ENCODE data around the gene INSYN2A.

INSYN2A gene

GRCh38 chr10:127195571-127196281 is 665 bp downstream of the INSYN2A start:
- Histone ChIP-seq H3K4me3 (ENCODE audit: low read depth, low read length) (peak overlapping the region; percentile 65), H3K27me3 (ENCODE audit: control insufficient read depth, insufficient read depth, low read length) (peaks cover 45% of the 10 kb centered on the region)

DNA sequence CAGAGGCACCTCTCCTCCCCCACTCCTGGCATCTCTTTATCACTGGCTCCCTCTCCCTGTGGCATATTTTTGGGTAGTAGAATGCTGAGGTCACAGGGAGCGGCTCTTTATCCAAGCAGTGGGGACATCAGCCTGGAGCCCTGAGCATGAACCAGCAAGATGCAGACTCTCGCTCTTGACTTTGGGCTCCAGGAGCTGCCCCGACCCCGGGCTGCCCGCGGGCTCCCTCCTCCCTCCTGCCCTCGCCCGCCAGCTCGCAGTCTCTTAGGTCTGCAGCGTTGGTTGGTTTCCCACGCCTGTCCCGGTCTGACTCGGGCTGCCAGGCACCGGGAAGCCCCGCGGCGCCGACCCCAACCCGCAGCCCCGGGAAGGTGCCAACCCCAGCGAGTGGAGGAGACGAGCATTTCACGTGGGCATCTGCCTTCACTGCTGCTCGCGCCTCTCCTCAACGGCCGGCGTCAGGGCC is 1.3 kb downstream of the INSYN2A start:
- Histone ChIP-seq H3K9ac (ENCODE audit: low read depth, low read length) (no peak overlapping the region), H3K4me1 (ENCODE audit: control insufficient read depth, insufficient read depth, low read length) (peaks cover 6% of the 10 kb centered on the region; the same call in 1 of the 2 replicates), H3K27ac (ENCODE audit: low read depth, low read length) (no peak overlapping the region), H3K9me3 (ENCODE audit: control insufficient read depth, insufficient read depth, low read length) (no peaks in the 10 kb centered on the region), H3K27me3 (ENCODE audit: control insufficient read depth, insufficient read depth, low read length) (peaks cover 45% of the 10 kb centered on the region), H3K36me3 (ENCODE audit: control insufficient read depth, insufficient read depth, low read length) (no peaks in the 10 kb centered on the region), H3K4me3 (ENCODE audit: low read depth, low read length) (peak overlapping the region; percentile 65)

More at GRCh38 chr10:127195571-127196281, 665 bp downstream of the INSYN2A start:
- Histone ChIP-seq H3K27ac (ENCODE audit: low read depth, low read length) (no peak overlapping the region), H3K36me3 (ENCODE audit: control insufficient read depth, insufficient read depth, low read length) (no peaks in the 10 kb centered on the region), H3K4me1 (ENCODE audit: control insufficient read depth, insufficient read depth, low read length) (peaks cover 6% of the 10 kb centered on the region; the same call in 1 of the 2 replicates), H3K9me3 (ENCODE audit: control insufficient read depth, insufficient read depth, low read length) (no peaks in the 10 kb centered on the region), H3K9ac (ENCODE audit: low read depth, low read length) (peak overlapping the region; percentile 32; the same call in 1 of the 2 replicates)

DNA sequence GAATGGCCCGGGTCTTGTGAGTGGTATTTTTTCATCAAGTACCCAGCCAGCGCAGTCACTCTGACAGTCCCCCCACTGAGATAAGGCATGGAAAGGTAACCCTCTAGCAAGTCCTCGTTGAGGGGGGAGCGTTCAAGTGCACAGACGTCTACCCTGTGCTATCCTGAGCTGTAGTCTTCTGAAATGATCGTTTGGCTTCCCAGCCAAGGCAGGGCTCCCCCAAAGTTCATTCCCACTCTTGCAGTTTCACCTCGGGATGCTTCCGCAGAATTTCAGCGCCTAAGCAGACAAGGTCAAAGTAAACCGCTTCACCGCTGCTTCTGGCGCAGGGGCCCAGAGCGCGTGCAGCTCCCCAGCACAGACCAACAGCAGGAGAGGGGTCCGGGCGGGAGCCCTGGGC is 1.8 kb downstream of the INSYN2A start:
- Histone ChIP-seq H3K27me3 (ENCODE audit: control insufficient read depth, insufficient read depth, low read length) (peaks cover 45% of the 10 kb centered on the region), H3K36me3 (ENCODE audit: control insufficient read depth, insufficient read depth, low read length) (no peaks in the 10 kb centered on the region), H3K27ac (ENCODE audit: low read depth, low read length) (no peak overlapping the region), H3K4me1 (ENCODE audit: control insufficient read depth, insufficient read depth, low read length) (peaks cover 6% of the 10 kb centered on the region; the same call in 1 of the 2 replicates), H3K9me3 (ENCODE audit: control insufficient read depth, insufficient read depth, low read length) (no peaks in the 10 kb centered on the region), H3K4me3 (ENCODE audit: low read depth, low read length) (peak overlapping the region; percentile 65), H3K9ac (ENCODE audit: low read depth, low read length) (no peak overlapping the region)

- Histone ChIP-seq H3K36me3 (ENCODE audit: control insufficient read depth, insufficient read depth, low read length) (no peaks in the 10 kb centered on the region), H3K4me3 (ENCODE audit: low read depth, low read length) (no peak overlapping the region), H3K4me1 (ENCODE audit: control insufficient read depth, insufficient read depth, low read length) (peaks cover 6% of the 10 kb centered on the region; the same call in 1 of the 2 replicates), H3K27me3 (ENCODE audit: control insufficient read depth, insufficient read depth, low read length) (peaks cover 45% of the 10 kb centered on the region), H3K9me3 (ENCODE audit: control insufficient read depth, insufficient read depth, low read length) (no peaks in the 10 kb centered on the region), H3K27ac (ENCODE audit: low read depth, low read length) (no peak overlapping the region), H3K9ac (ENCODE audit: low read depth, low read length) (no peak overlapping the region)
Measured at GRCh38 chr10:127194111-127194510, 2.3 kb downstream of the INSYN2A start.

- Histone ChIP-seq H3K4me1 (ENCODE audit: control insufficient read depth, insufficient read depth, low read length) (peaks cover 6% of the 10 kb centered on the region; the same call in 1 of the 2 replicates), H3K27me3 (ENCODE audit: control insufficient read depth, insufficient read depth, low read length) (peaks cover 45% of the 10 kb centered on the region), H3K9ac (ENCODE audit: low read depth, low read length) (no peak overlapping the region), H3K4me3 (ENCODE audit: low read depth, low read length) (no peak overlapping the region), H3K27ac (ENCODE audit: low read depth, low read length) (no peak overlapping the region), H3K9me3 (ENCODE audit: control insufficient read depth, insufficient read depth, low read length) (no peaks in the 10 kb centered on the region), H3K36me3 (ENCODE audit: control insufficient read depth, insufficient read depth, low read length) (no peaks in the 10 kb centered on the region)
Measured at GRCh38 chr10:127193125-127193524, 3.3 kb downstream of the INSYN2A start.

DNA sequence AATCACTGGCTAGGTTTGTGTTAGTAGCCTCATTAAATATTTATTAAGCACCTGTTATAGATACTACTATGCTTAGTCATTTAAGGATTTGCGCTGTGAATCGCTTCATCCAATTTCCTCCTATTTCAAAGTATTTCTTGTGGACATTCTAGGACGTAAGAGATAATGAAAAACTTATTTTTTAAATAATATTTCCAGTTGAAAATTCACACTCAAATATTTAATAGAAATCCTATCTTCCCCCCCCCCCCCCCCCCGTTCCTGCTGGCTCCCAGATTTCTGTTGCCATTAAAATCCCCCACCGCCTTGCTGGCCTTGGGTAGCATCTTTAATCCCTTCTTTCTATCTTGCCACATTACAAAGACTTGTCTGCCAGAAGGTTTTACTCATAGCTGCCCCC is 6.0 kb downstream of the INSYN2A start:
- Histone ChIP-seq H3K4me3 (ENCODE audit: low read depth, low read length) (no peak overlapping the region), H3K9me3 (ENCODE audit: control insufficient read depth, insufficient read depth, low read length) (no peaks in the 10 kb centered on the region), H3K36me3 (ENCODE audit: control insufficient read depth, insufficient read depth, low read length) (no peaks in the 10 kb centered on the region), H3K27ac (ENCODE audit: low read depth, low read length) (no peak overlapping the region), H3K9ac (ENCODE audit: low read depth, low read length) (no peak overlapping the region), H3K27me3 (ENCODE audit: control insufficient read depth, insufficient read depth, low read length) (peaks cover 29% of the 10 kb centered on the region), H3K4me1 (ENCODE audit: control insufficient read depth, insufficient read depth, low read length) (peaks cover 6% of the 10 kb centered on the region; the same call in 1 of the 2 replicates)

GRCh38 chr10:127189226-127189625 is 7.2 kb downstream of the INSYN2A start:
- Histone ChIP-seq H3K9me3 (ENCODE audit: control insufficient read depth, insufficient read depth, low read length) (no peaks in the 10 kb centered on the region), H3K27me3 (ENCODE audit: control insufficient read depth, insufficient read depth, low read length) (peaks cover 17% of the 10 kb centered on the region), H3K9ac (ENCODE audit: low read depth, low read length) (no peak overlapping the region), H3K4me1 (ENCODE audit: control insufficient read depth, insufficient read depth, low read length) (0 out of 2 replicates have a peak, but pooled peaks cover under 1% of the 10 kb centered on the region), H3K36me3 (ENCODE audit: control insufficient read depth, insufficient read depth, low read length) (no peaks in the 10 kb centered on the region), H3K27ac (ENCODE audit: low read depth, low read length) (no peak overlapping the region), H3K4me3 (ENCODE audit: low read depth, low read length) (no peak overlapping the region)

DNA sequence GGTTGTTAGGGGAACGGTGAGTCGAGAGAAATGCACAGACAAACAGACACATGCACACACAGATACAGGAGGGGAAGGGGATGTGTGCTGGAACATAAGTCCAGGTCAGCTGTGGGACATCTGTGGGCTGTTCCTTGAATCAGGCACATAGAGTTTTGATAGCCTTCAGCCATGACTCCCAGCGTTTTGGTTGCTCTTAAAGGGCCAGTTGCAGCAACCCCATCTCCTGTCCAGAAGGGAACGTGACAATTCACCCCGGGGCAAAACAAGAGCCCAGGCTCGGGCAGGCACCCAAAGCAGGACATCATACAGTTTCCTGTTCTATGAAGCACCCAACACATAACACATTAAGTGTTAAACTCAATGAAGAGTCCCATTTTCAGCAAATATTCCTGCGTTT is 9.6 kb downstream of the INSYN2A start:
- H3K9me3 ChIP-seq (ENCODE audit: control insufficient read depth, insufficient read depth, low read length): no peaks in the 10 kb centered on the region
- no peak overlapping the region for H3K4me3 ChIP-seq (ENCODE audit: low read depth, low read length)
- H3K36me3 ChIP-seq (ENCODE audit: control insufficient read depth, insufficient read depth, low read length): no peaks in the 10 kb centered on the region
- no peak overlapping the region for H3K27ac ChIP-seq (ENCODE audit: low read depth, low read length)
- H3K4me1 ChIP-seq (ENCODE audit: control insufficient read depth, insufficient read depth, low read length): no peaks in the 10 kb centered on the region
- H3K9ac ChIP-seq (ENCODE audit: low read depth, low read length): no peak overlapping the region
- H3K27me3 ChIP-seq (ENCODE audit: control insufficient read depth, insufficient read depth, low read length): no peaks in the 10 kb centered on the region

DNA sequence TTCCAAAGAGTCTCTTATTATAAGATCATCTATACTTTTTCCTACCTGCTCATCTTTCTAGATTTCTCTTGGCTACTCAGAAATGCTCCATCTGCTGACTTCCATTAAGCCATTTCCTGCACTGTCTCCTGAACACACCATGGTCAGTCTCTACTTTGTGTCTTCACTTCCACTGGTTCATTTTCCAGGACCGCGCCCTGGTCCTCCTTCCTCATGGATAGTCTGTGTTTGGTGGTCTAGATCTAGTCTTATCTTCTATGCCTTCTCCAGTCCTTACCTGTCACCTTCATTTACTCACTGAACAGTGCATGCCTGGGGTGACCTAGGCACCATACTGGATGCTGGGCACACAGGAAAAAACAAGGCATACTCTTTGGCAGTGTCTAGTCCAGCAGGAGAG is 11.8 kb downstream of the INSYN2A start:
- H3K9ac ChIP-seq (ENCODE audit: low read depth, low read length): no peak overlapping the region
- H3K9me3 ChIP-seq (ENCODE audit: control insufficient read depth, insufficient read depth, low read length): no peaks in the 10 kb centered on the region
- H3K27me3 ChIP-seq (ENCODE audit: control insufficient read depth, insufficient read depth, low read length): no peaks in the 10 kb centered on the region
- H3K36me3 ChIP-seq (ENCODE audit: control insufficient read depth, insufficient read depth, low read length): no peaks in the 10 kb centered on the region
- H3K4me1 ChIP-seq (ENCODE audit: control insufficient read depth, insufficient read depth, low read length): no peaks in the 10 kb centered on the region
- no peak overlapping the region for H3K4me3 ChIP-seq (ENCODE audit: low read depth, low read length)
- no peak overlapping the region for H3K27ac ChIP-seq (ENCODE audit: low read depth, low read length)

- no peak overlapping the region for H3K27ac ChIP-seq (ENCODE audit: low read depth, low read length)
- H3K9ac ChIP-seq (ENCODE audit: low read depth, low read length): no peak overlapping the region
Measured at GRCh38 chr10:127182161-127182560, 14.2 kb downstream of the INSYN2A start.

GRCh38 chr10:127179612-127180250 is 16.7 kb downstream of the INSYN2A start:
- Histone ChIP-seq H3K9ac (ENCODE audit: low read depth, low read length) (no peak overlapping the region), H3K36me3 (ENCODE audit: control insufficient read depth, insufficient read depth, low read length) (no peaks in the 10 kb centered on the region), H3K4me3 (ENCODE audit: low read depth, low read length) (no peak overlapping the region), H3K4me1 (ENCODE audit: control insufficient read depth, insufficient read depth, low read length) (no peaks in the 10 kb centered on the region), H3K27me3 (ENCODE audit: control insufficient read depth, insufficient read depth, low read length) (no peaks in the 10 kb centered on the region), H3K27ac (ENCODE audit: low read depth, low read length) (no peak overlapping the region), H3K9me3 (ENCODE audit: control insufficient read depth, insufficient read depth, low read length) (no peaks in the 10 kb centered on the region)

More at GRCh38 chr10:127182161-127182560, 14.2 kb downstream of the INSYN2A start:
- Histone ChIP-seq H3K36me3 (ENCODE audit: control insufficient read depth, insufficient read depth, low read length) (no peaks in the 10 kb centered on the region), H3K9me3 (ENCODE audit: control insufficient read depth, insufficient read depth, low read length) (no peaks in the 10 kb centered on the region), H3K4me1 (ENCODE audit: control insufficient read depth, insufficient read depth, low read length) (no peaks in the 10 kb centered on the region), H3K4me3 (ENCODE audit: low read depth, low read length) (no peak overlapping the region), H3K27me3 (ENCODE audit: control insufficient read depth, insufficient read depth, low read length) (no peaks in the 10 kb centered on the region)
